Fibroblast of skin of scalp (primary cell): Measurements from ENCODE around the gene SIAH1. TPM values are rescaled to one million over a fixed set of nuclear protein-coding genes. Genes with fewer than 3 reads are reported as not detected.
"Not testable (repeated sequence)": the region's sequence is repeated elsewhere in the genome, so short reads cannot be mapped to it uniquely, and the experiment has no call there.

Experiments used
- DNase-seq: peaks from one replicate; pipeline ENCODE4 v3.0.0-alpha.2; 2013
- polyA plus RNA-seq, 2 experiments: library from polyadenylated mRNA; unstranded; fragments of 120-200 nt; gene quantifications; one replicate each; pipeline ENCODE4 v1.2.1, GENCODE V29; 2013; ENCODE audit not compliant: insufficient read length in 2 of 2

The SIAH1 gene, protein sequence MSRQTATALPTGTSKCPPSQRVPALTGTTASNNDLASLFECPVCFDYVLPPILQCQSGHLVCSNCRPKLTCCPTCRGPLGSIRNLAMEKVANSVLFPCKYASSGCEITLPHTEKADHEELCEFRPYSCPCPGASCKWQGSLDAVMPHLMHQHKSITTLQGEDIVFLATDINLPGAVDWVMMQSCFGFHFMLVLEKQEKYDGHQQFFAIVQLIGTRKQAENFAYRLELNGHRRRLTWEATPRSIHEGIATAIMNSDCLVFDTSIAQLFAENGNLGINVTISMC
- polyA plus RNA-seq (2013, experiment 1 of 2; ENCODE audit: insufficient read length): 22.3 TPM
- 24.8 TPM for polyA plus RNA-seq (2013, experiment 2 of 2; ENCODE audit: insufficient read length)

DNA sequence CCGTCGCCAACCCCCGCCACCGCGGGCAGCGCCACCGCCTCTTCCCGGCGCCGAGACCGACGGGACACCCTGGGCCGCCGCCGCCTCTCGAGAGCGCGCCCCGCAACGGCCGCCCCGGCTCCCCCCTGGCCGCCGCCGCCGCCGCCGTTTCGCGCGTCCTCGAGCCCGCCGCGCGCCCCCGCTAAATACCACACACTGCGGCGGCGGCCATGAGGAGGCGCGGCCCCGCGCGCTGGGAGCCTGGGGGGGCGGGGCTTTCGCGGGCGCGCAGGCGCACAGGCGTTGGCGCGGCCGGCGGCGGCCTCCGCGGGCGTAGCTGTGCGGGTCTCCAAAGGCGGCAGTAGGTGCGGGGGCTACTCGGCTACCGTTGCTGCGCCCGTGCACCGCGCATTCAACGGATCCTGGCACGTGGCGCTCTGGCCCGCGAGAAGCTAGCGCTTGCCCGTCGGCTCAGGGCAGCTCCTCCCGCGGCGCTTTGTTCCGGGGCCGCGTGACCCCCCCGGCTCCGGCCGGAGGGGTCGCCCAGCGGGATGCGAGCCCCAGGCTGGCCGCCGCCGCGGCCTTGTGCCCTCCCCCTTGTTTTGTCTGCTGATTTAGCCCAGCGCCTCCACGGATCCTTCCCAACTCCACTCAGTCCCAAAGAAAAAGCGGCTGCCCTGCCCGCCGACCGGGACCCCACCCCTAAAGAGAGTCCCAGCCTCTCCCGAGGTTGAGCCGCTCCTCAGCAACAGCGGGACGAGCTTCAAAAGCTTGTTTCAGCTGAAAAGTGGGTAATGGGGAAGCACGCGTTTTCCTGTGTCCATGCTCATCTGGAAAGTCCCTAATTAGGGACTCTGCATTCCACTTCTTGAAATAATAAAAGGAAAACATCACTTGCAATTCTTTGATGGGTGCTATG is at the start of gene SIAH1:
Gene SIAH1 (minus strand): TSS at position 161 of the 898 bp plus-strand sequence. CDS start 22,985 bp downstream, outside the sequence.
- DNase-seq: peak; percentile 90

DNA sequence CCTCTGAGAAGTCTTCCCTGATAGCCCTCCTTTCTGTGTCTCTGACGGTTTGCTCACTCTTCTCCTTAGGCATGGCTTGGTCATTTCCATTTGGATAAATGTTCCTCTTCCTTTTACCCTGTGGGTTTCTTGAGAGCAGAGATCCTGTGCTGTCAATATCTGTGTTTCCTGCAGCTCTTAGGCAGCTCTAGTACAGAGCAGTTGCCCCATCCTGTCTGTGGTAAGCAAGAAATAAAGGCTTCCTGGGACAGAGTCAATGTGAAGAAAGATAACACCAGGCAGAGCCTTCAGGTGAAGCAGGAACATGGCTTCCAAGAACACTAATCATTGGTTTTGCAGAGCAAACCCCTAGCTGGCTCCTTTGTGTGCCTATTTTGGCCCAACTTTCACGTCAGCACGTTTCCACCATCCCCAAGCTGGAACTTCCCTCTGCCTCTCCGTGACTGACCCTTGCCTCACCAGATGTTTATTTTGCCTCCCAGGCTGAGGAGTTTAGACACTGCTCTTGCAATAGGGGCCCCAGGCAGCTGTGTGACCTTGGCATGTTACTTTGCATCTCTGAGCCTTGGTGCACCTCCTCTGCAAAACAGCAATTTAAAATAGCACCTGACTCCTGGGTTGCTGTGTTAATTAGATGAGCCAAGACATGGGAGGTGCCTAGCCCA is 49.6 kb upstream of the SIAH1 start:
- DNase-seq: peak; percentile 58

DNA sequence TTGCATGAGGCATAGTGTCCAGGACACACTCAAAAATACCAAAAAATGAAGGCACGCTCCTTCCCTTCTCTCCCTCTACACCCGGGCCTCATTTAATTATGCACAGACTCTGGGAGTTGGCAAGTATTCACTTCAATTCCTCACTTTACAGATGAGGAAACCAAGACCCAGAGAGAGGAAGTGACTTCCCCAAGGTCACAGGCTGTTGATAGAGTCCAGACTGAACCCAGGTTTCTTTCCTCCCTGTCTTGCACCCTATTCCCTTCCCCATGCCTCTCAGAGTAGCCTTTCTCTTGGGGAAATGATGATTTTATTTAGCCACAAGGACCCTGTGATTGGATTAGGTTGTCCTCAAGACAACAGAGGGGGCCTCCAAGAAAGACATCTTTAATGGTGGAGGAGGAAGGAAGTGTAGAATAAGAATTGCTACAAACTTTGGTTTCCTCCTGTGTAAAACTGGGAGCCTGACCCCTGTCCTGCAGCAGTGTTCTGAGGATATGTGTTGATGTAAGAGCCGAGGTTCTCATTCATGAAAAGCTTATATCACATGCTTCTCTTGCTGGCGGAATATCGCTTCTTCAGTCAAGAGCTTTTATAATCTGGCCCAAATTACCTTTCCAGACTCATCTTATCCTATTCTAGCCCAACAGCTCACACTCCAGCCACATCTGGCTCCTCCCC is 48.8 kb upstream of the SIAH1 start:
- no peak for DNase-seq

DNA sequence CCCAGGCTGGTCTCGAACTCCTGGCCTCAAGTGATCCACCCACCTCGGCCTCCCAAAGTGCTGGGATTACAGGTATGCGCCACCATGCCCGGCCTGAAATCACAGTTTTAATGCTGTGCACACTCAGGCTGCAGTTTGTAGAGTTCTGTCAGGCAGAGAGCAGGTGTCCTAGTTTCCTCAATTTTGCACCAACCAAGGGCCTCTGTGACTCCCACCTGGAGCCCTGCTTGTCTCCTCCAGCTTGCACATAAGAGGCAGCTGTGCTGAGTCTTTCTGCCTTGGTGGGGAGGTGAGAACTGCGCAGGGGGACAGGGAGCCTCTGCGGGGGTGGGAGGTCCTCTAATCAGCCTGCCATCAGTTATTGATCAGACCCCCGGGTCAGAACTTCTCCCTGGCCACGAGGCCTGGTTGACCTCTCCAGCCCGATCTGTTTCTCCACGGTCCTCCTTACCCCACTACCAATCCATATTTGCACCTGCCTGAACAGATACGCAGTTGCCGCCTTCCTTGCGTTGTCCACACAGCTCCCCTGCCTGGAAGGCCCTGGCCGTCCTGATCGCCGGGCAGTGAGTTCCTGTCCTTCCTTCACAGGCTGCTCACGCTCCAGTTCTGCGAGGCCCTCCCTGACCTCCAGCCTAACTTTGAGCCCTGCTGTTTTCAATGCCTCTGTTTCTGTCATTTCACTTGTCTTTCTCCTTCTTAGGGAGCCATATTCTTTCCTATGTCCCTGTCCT is 48.1 kb upstream of the SIAH1 start:
- DNase-seq: no peak

DNA sequence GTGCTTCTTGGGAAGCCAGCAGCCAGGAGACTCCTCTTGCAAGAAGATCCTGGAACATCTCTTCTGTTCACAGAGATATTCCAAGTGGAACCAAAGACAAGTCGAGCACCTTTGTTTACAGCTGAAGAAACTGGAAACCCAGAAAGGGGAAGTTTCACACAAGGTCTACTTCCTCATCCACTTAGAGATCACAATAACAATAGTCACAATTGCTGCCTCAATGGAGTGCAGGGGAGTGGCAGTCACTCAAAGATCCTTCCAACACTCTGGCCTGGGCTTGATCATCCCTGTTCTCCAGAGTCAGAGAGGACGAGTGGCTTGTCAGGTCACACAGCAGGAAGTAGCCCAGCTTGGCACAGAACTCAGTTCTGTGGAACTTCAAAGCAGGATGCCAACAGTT is 46.9 kb upstream of the SIAH1 start:
- DNase-seq: no peak

DNA sequence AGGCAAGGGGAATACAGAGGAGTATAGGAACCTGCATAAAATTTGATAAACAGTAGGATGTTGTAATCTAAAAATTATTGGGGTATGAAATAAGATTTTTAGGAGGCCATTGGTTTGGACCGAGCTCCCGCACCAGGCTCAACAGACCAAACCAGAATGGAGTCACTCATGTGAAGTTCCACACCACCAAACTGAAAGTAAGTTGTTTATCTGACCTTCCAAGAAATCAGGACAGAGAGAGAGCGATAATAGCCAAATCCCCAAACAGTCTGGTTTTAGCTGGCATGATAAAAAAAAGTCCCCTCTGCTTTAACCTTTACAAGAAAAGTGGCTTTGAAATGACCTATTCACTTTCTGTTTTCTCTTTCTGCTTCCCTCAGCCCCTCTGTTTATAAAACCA is 45.7 kb upstream of the SIAH1 start:
- DNase-seq: no peak

DNA sequence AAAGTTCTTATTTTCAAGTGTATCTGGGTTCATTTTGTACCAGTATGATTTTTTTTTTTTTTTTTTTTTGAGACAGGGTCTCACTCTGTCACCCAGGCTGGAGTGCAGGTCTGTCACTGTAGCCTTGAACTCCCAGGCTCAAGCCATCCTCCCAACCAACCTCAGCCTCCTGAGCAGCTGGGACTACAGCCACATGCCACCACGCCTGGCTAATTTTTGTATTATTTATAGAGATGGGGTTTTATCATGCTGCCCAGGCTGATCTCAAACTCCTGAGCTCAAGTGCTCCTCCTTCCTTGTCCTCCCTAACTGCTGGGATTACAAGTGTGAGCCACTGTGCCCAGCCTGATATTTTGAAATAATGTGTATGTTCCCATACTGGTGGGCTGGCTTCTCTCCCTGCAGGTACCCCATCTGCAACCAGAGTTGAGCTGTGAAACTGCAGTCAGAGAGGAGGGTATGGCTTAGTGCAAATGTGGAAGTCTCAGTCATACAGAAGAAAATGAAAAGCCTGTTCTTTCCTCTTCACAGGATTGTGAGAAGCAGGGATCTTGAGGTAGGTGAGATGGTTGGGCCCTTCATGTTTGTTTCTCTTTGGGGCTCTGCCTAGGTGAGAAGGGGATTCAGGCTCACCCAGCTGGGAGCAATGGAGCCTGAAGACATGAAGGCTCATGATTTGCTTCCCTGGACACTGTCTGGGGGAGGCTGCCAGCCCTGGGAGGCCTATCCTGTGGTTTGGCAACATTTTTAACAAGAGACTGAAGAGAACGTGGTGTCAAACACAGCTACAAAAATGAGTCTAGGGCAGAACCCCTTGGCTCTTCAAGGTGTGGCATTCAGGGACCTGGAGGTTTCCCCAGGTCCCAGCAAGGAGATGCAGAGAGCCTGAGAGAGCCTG is 41.3 kb upstream of the SIAH1 start:
- peak; percentile 47 for DNase-seq

DNA sequence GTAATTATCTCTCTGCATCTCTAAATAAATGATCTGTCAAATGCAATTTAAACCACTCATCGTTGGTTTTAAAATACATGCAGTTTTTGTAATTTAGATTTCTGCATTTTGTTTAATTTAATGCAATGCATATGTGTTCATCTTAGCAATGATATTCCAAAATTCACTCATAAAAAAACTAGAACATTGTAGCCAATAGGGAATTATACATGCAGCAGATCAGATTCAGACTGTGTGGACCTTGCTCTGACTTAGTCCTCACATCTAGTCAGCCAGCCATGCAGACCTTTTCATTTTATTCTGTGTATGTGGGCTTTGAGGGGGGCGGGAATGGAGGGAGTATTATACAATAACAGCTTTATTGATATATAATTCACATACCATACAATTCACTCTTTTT is 37.3 kb upstream of the SIAH1 start:
- no peak for DNase-seq

DNA sequence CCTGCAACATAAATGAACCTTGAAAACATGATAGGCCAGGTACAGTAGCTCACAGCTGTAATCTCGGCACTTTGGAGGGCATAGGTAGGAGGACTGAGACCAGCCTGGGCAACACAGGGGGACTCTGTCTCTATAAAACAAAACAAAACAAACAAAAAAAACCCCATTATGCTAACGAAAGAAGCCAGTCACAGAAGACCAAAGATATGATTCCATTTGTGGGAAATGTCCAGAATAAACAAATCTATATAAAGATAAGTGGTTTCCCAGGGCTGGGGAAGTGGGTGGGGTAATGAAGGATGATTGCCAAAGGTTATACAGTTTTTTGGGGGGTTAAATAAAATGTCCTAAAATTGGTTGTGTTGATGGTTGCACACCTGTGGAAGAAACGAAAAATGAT is 36.5 kb upstream of the SIAH1 start:
- no peak for DNase-seq

DNA sequence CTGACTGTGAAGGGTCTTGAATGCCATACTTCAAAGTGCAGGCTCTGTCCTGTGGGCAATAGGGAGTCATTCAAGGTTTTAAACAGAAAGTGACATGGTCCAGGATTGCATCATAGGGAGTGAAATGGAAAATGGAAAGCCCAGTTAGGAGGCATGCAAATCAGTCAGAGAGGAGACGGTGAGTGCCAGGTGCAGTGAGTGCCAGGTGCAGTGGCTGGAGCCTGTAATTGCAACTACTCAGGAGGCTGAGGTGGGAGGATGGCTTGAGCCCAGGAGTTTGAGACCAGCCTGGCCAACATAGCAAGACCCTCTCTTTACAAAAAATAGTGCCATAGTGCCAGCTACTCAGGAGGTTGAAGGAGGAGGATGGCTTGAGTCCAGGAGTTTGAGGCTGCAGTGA is 35.2 kb upstream of the SIAH1 start:
- no peak for DNase-seq

DNA sequence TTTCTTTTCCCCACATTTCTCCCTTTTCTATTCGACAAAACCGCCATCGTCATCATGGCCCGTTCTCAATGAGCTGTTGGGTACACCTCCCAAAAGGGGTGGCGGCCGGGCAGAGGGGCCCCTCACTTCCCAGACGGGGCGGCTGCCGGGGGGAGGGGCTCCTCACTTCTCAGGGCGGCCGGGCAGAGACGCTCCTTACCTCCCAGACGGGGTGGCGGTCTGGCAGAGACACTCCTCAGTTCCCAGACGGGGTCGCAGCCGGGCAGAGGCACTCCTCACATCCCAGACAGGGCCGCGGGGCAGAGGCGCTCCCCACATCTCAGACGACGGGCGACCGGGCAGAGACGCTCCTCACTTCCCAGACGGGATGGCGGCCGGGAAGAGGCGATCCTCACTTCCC is 31.4 kb upstream of the SIAH1 start:
- not testable (repeated sequence) for DNase-seq

DNA sequence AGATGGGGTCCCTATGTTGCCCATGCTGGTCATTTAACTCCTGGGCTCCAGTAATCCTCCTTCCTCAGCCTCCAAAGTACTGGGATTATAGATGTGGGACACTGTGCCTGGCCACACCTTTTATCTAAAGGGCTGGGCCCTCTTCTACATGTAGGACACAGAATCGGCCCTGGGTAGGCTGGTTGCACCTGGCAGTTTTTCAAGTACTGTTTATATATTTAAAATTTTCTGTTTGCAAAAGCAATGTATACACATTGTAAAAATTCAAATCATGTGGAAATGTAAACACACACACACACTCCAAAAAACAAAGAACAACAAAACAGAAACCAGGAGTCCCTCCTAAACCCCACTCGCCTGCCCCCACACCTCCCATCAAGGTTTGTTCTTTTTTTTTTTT is 28.1 kb upstream of the SIAH1 start:
- no peak for DNase-seq

DNA sequence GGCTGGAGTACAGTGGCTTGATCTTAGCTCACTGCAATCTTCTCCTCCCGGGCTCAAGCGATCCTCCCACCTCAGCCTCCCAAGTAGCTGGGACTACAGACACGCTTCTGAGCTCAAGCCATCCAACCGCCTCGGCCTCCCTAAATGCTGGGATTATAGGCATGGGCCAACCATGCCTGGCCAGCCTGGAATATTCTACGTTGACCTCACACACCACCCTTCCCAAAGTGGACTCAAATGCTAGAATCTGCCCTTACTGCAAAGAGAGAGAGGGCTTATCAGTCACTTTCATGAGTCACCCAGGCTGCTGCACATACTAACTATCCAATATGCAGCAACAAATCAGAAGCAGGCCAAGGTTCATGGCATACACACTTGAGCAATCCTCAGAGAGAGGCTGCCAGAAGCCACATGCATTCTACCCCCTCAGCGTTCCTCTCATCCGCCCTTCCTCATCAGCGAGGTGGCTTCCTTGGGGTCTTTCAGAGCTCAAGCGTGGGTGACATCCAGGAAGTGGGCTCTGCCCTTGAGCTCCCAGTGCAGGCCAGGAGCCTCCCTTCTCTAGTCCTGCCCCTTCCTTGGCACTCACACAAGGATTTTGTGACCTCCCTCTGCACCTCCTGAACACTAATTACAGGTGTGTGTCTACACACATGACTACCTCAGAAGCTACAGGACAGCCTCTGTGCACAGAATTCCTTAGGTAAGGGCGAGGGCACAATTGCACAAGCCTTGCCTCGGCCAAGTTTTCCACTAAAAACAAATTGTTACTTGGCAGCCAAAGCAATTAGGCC is 24.8 kb upstream of the SIAH1 start:
- DNase-seq: peak; percentile 81

DNA sequence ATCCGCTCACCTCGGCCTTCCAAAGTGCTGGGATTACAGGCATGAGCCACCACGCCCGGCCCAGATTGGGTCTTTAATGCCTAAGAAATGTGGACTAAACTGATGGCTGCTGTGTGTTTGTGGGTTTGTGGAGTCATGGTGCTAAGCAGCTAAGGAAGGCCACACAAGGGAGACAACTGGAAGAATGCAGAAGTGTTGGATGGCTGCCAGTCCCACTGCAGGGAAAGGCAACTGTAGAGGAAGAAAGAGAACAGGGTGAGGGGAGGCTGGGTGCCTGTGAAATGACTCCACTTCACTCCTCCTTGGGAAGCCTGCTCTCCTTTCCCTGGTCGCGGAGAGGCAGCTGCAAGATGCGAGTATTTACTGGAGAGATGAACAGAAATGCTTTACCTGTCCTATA is 23.5 kb upstream of the SIAH1 start:
- DNase-seq: peak; percentile 92

DNA sequence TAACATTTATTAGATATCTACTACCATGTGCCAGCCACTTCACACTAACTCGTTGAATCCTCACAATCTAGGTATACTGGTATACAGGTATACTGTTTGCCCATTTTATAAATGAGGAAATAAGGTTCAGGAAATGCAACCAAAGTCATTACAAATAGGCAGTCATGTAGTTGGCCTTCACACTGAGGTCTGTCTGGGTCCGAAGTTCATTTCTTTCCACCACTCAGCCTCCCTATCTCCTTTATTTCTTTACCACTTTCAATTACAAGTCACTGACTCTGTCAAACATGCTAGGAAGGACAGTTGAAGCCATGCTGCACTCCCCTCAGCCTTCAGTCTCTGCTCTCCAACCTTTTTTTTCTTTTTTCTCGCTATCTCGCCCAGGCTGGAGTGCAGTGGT is 20.7 kb upstream of the SIAH1 start:
- DNase-seq: no peak

DNA sequence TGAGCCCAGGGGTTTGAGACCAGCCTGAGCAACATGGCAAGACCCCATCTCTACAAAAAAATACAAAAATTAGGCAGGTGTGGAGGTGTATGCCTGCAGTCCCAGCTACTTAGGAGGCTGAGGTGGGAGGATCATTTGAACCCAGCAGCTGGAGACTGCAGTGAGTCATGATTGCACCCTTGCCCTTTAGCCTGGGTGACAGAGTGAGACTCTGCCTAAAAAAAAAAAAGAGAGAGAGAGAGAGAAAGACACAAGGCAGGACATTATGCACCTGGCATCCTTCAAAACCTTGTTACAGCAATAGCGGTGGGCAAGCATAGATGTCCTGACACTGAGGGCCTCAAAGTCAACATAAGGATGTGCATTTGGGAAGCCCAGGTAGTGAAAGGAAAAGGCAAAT is 19.9 kb upstream of the SIAH1 start:
- DNase-seq: no peak

DNA sequence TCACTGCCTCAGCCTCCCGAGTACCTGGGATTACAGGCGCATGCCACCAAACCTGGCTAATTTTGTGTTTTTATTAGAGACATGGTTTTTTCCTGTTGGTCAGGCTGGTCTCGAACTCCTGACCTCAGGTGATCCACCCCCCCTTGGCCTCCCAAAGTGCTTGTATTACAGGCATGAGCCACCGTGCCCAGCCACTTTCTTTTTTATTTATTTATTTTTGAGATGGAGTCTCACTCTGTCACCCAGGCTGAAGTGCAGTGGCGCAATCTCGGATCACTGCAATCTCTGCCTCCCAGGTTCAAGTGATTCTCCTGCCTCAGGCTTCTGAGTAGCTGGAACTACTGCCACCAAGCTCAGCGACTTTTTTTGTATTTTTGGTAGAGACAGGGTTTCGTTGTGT is 17.3 kb upstream of the SIAH1 start:
- DNase-seq: not testable (repeated sequence)

DNA sequence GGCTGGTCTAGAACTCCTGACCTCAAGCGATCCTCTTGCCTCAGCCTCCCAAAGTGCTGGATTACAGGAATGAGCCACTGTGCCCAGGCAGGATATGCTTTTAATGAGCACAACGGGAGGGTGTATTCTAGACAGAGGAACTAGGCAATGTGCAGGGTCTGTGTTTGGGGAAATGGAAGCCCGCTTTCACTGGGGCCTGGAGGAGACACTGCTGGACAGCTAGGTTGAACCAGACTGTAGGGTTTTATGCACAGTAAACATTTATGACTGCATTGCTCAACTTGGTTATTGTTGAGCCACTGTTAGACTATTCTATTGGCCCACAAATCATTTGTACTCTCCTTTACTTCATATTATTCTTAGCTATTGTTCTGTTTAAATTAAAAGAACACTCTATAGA is 10.2 kb upstream of the SIAH1 start:
- DNase-seq: no peak

DNA sequence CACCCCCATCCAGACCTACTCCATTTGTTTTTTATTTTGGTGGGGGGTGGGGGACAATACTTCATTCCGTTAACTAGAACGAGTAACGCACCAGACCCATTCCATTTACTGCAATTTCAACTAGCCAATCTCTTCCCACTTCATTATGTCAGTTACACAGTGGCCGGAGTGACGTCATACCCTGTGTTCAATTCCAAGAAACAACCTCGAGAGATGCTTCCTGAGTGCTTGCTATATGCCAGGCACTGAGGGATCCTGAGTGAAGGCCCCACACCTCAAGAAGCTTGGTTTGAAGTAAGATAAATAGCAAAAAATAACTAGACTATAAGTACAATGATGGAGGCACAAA is 9.1 kb upstream of the SIAH1 start:
- no peak for DNase-seq
